Jurkat, Clone E6-1 (cell line): ENCODE data around the gene IKZF3.
A peak's percentile ranks its signal among the peaks of the same experiment; 100 is the strongest.
"Not testable (repeated sequence)": the region's sequence is repeated elsewhere in the genome, so short reads cannot be mapped to it uniquely, and the experiment has no call there.

Source experiments
- DNase-seq: peaks from one replicate; pipeline ENCODE4 v3.0.0-alpha.2; 2011; ENCODE audit warnings: low read depth, low spot score
- H3K4me3 ChIP-seq: 2 replicates; pipeline ENCODE4 v1.5.1; 2011; ENCODE audit warnings: mild to moderate bottlenecking, low read length, control low read depth, moderate library complexity

Gene IKZF3

DNA sequence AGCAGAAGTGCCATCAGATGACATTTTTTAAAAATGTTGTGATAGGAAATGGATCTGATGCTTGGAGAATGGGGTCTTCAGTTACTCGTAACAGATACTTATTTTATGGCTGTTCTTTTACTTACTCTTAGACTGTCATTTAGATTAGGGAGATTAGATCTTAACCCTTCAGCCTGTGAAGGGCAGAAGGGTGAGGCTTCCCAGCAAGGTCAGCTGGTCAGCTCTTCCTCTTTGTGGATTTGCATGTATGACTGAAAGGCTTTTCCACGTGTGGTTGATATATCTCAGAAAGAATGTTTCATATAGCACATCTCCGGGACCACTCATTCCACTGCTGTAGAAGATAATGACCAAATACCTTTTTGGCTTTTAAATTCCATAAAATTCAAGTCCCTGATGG lies 98.9 kb downstream of the IKZF3 start:
- H3K4me3 ChIP-seq: no peak overlapping the region
- DNase-seq: no peak

DNA sequence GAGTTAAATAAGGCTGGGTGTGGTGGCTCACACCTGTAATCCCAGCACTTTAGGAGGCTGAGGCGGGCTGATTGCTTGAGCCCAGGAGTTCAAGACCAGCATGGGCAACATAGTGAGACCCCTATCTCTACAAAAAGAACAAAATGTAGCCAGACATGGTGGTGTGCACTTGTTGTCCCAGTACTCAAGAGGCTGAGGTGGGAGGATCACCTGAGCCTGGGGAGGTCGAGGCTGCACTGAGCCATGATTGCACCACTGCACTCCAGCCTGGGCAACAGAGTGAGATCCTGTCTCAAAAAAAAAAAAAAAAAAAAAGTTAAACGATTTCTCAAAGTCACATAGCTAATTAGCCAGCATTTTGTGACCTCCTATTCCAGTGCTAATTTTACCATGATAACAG lies 99.9 kb downstream of the IKZF3 start:
- not testable (repeated sequence) for DNase-seq, H3K4me3 ChIP-seq

DNA sequence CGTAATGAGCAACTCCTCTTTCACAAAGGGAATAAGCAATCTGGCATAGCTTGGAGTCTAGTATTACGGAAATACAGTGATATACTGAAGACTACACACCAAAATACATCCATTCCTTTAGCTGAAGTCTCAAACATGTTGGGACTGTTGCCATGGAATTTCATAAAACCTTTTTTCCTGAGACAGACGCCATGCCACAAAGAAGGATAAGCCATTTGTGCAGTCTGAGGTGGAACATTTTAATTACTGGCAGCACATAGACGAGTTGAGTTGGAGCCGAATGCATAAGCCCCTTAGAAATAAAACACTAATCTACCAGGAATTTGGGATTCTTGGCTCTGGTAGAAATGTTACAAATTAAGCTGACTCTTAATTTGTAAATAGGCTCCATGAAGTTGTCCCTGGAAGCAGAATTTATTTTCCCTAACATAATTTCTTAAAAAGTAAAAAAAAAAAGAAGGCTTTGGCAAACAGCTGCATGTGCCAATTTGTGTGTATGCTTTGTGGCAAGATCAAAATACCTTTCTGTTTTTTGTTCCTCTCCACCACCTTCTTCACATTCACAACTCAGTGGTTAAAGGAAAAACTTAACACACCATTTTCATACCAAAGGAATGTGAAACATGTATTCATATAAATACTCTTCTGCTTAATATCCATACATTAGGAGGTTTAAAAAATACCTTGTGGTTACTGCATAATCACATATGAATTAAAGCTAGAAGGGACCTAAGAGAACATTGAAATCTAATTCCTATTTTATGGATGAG lies 100.9 kb downstream of the IKZF3 start:
- no peak overlapping the region for H3K4me3 ChIP-seq
- no peak for DNase-seq

- no peak overlapping the region for H3K4me3 ChIP-seq
- no peak for DNase-seq
Measured at GRCh38 chr17:39761861-39762496, 102.1 kb downstream of the IKZF3 start.

DNA sequence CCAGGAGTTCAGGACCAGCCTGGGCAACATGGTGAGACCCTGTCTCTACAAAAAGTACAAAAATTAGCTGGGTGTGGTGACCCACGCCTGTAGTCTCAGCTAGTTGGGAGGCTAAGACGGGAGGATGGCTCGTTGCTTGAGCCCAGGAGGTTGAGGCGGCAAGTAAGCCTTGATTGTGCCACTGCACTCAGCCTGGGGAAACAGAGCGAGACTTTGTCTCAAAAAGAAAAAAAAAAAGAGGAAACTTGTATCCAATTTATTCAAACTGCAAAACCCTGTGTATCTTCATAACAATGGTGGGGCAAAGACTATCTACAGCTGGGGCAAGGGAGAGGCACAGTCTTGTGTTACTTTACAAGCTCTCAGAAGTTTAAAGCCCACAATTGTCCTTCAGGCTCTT lies 104.9 kb downstream of the IKZF3 start:
- H3K4me3 ChIP-seq: no peak overlapping the region
- DNase-seq: no peak

DNA sequence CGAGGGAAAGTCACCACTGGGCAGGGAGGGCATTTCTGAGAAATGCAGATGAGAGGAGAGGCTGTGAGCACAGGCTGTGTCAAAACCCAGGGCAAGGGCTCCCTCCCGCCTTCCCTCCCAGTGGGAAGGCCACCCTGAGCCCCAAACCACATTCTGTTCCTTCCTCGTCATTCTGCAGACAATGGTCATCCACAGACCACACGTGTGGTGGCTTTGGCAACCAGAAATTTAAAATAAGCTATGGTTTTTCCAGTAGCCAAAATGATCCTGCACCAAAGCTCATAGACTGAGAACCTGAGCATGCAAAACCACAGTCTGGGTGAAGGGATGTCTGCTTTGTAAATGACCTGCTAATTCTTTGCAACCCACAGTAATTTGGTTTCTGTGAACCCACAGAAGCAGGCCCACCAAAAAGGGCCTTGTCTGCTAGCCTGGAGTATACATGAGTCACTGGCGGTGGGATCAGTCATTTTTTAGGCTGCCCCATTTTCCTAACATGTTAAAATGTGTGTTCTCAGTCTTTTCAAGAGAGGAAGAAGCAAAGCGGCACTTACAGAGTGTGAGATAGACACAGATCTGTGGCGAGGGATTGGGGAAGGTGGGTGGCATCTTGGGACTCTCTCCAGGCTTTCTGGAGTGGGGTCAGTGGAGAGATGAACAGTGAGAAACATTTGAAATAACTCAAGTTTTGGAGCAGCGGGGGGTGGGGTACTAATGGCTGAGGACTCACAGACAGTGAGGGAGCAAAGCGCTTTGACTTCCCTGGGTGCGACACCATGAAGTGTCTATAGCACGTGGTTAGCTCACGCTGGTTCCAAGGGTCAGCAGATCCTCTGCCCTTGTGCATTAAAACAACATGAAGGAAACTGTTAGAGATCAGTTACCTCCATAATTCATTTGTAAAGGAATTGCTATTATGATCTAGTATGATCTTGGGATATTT lies 105.9 kb downstream of the IKZF3 start:
- H3K4me3 ChIP-seq: no peak overlapping the region
- peak; percentile 48 for DNase-seq

DNA sequence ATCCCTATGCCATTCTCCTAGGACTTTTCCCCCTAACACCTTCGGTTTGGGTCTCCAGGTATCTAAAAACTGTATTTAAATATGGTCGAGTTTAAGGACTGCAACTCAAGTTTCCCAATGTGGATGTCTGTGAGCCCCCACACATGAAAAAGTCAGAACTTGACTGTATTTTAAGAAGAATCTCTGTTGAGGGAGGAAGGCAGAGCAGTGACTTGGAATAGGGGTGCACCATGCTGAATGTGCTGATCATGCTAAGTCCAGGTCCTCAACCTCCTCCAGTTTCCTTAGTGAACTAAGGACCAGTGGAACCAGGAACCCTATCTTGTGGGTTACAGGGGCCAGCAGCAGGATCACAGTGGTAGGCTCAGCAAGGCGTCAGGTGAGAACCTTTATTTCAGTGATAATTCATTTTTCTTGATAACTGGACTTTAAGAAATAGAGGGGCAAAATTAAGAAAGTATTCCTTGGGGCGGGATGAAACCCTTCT lies 106.9 kb downstream of the IKZF3 start:
- H3K4me3 ChIP-seq: no peak overlapping the region

DNA sequence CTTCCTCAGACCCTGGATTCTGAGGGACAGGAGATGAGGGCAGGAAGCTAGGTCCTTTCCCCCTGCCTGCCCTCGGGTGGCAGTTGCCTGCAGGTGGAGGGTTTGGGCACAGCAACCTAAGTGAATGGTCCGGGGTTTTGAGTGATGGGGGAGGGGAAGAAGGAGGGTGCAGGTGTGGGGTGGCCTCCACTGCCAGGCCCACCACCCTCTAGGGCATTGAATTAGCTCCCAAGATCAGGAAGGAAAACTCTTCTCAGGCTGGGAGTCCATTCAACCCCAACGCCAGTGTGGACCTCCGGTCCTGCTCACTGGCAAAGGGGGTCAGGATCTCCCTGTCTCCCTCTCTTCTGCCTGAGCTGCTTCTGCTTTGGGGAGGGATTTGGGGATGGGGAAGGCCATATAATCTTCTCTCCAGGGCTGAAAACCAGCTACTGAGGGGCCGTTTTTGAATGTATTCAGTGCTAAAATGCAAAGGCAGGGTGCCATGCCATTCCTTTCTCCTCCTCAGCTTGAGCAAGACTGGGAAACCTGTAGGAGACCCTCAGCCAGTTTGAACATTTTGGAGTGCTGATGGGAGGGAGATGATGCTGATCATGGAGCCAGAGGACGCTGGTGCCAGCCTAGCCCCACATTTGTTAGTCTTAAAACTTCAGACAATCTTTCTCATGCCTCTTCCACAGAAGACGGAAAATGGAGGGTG lies 107.6 kb downstream of the IKZF3 start:
- H3K4me3 ChIP-seq: no peak overlapping the region
- peak; percentile 59 for DNase-seq

More for the DNA sequence above, 106.9 kb downstream of the IKZF3 start:
- DNase-seq: no peak

GRCh38 chr17:39755554-39756379 lies 108.3 kb downstream of the IKZF3 start:
- peak; percentile 44 for DNase-seq
- H3K4me3 ChIP-seq: peak overlapping the region; percentile 62

- DNase-seq: no peak
- peak overlapping the region; percentile 62 for H3K4me3 ChIP-seq
Measured at GRCh38 chr17:39754958-39755553, 109.1 kb downstream of the IKZF3 start.

DNA sequence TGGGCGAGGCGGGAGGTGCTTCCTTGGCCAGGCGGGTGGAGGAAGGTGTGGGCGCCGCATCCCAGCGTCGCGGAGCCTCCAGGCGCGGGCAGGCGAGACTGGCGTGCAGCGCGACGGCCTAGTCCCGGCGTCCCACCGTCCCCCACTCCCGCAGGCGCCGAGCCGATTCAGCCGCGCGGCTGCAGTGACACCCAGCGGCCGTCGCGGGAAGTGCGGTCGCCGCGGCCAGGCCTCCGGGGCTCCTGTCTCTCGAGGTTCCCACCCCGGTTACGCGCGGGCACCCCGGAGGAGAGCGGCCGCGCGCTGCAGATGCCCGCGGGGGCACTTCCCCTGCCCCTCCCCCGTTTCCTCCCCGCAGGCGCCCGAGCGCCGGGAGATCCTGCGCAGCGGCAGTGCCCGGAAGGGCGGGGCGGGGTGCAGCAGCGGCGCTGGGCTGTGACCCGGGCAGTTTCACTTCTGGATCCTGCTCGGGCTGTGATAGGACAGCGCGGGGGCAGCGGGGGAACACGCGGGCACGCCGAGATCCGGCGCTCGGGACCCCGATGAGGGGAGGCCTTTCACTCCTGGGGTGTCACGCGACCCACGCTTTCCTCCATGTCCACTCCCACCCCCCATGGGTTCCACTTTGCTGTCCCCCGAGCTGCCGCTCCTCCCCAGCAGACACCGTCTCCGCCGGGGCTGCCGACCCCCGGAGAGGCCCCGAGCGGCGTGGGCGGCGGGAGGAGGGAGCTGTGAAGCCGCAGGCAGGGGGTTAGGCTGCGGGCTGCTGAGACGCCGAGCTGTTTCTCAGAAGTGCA lies 109.8 kb downstream of the IKZF3 start:
- peak; percentile 89 for DNase-seq
- peak overlapping the region; percentile 62 for H3K4me3 ChIP-seq

GRCh38 chr17:39753514-39754160 lies 110.5 kb downstream of the IKZF3 start:
- H3K4me3 ChIP-seq: peak overlapping the region; percentile 62
- DNase-seq: no peak

DNA sequence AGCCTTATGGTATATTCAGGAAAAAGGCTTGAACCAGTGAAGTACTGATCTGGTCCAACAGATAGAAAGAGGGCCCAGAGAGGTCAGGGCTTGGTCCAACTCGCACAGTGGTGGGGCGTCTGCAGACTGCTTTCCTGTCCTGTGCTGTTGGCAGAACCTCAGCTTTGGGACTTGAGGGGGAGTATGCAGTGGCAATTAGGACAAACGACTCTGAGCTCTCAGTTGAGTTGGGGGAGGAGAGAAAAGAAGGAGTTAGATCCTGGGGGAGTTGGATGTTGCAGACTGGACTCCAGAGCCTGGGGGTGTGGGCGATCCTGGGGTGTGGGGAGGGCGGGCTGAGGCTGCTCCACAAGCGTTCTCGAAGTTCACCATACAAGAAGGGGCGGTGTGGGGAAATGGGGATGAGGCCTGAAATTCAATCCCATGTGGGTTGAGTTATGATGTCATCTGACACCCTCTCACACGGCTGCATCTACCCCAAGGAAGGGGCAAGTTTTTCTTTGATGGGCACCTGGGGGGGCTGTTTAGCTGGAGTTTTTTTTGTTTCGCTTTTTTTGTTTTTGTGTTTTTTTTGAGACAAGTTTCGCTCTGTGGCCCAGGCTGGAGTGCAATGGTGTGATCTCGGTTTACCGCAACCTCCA lies 111.8 kb downstream of the IKZF3 start:
- no peak overlapping the region for H3K4me3 ChIP-seq
- no peak for DNase-seq

DNA sequence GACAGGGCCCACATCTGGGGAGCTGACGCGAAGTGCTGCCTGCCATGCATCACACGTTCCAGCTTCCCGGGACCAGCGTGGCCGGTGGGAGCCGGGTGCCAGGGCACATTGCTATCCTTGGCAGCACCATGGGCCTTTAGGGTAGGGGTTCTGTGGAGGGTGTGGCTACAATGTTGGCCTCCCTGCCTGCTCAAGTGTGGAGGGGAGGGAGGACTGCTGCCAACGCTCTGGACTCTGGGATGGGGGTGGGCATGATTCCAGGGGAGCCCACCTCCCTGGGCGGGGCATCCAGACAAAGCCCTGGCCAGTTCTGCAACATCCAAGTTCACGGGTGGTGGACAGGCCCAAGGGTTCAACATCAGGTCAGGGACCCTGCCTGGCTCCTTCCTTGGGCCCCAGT lies 112.5 kb downstream of the IKZF3 start:
- H3K4me3 ChIP-seq: no peak overlapping the region
- DNase-seq: no peak

GRCh38 chr17:39751016-39751543 lies 113.0 kb downstream of the IKZF3 start:
- H3K4me3 ChIP-seq: no peak overlapping the region
- DNase-seq: no peak
